SU-DHL-6 (cell line): Measurements from ENCODE around the gene ANTXR2.

ENCODE experiments used
- H2AFZ ChIP-seq: fragments of 200-600 bp; sonication (generic); 2 replicates; pipeline ENCODE4 v1.6.1; 2014; ENCODE audit warnings: low read depth, mild to moderate bottlenecking, moderate library complexity, mixed read lengths, antibody characterized with exemption, low read length; ENCODE audit not compliant: severe bottlenecking
- H3F3A ChIP-seq: fragments of 200-600 bp; shearing (Covaris generic); 2 replicates; pipeline ENCODE4 v1.6.0; 2016; ENCODE audit warnings: antibody characterized with exemption, mild to moderate bottlenecking; ENCODE audit not compliant: insufficient read depth
- H3K27ac ChIP-seq: fragments of 200-600 bp; sonication (generic); 2 replicates; pipeline ENCODE4 v1.5.1; 2016; ENCODE audit warnings: low read depth, mild to moderate bottlenecking, low read length, moderate library complexity, mixed read lengths
- H3K27me3 ChIP-seq: fragments of 200-600 bp; sonication (generic), shearing (Covaris generic); 2 replicates; pipeline ENCODE4 v1.6.0; 2014; ENCODE audit warnings: mild to moderate bottlenecking, low read length
- H3K36me3 ChIP-seq: fragments of 200-600 bp; sonication (generic); 2 replicates; pipeline ENCODE4 v1.6.1; 2014; ENCODE audit warnings: mild to moderate bottlenecking, low read length, mixed read lengths
- H3K4me2 ChIP-seq: fragments of 300-600, 200-600 bp; shearing (Covaris generic), sonication (generic); 2 replicates; pipeline ENCODE4 v1.6.0; 2014; ENCODE audit warnings: low read length, low read depth, mild to moderate bottlenecking; ENCODE audit not compliant: poor library complexity, severe bottlenecking
- H3K4me3 ChIP-seq: fragments of 200-600 bp; sonication (generic); 2 replicates; pipeline ENCODE4 v1.5.1; 2014; ENCODE audit warnings: antibody characterized with exemption, low read length, mild to moderate bottlenecking, mixed read lengths; ENCODE audit not compliant: insufficient read depth, poor library complexity, severe bottlenecking
- H3K79me2 ChIP-seq: fragments of 200-600 bp; sonication (generic); 2 replicates; pipeline ENCODE4 v1.6.1; 2014; ENCODE audit warnings: mild to moderate bottlenecking, low read length, moderate library complexity; ENCODE audit not compliant: insufficient read depth
- H3K9ac ChIP-seq: fragments of 200-600 bp; sonication (generic); 2 replicates; pipeline ENCODE4 v1.7.0; 2014; ENCODE audit warnings: mild to moderate bottlenecking, low read length
- H3K9me2 ChIP-seq: fragments of 200-600 bp; sonication (generic); replicated peaks from 2 replicates; pipeline ENCODE4 v1.6.1; 2014; ENCODE audit warnings: low read length; ENCODE audit not compliant: insufficient read depth
- H3K9me3 ChIP-seq: fragments of 200-600 bp; sonication (generic); 2 replicates; pipeline ENCODE4 v1.6.1; 2014; ENCODE audit warnings: low read length, mixed read lengths; ENCODE audit not compliant: insufficient read depth
- H4K20me1 ChIP-seq: fragments of 200-600 bp; sonication (generic); 2 replicates; pipeline ENCODE4 v1.6.1; 2014; ENCODE audit warnings: low read depth, mild to moderate bottlenecking, antibody characterized with exemption, low read length, moderate library complexity, mixed read lengths
- EZH2phosphoT487 ChIP-seq: fragments of 200-600 bp; sonication (generic), shearing (Covaris generic); conservative IDR thresholded peaks from 2 replicates; pipeline ENCODE4 v1.6.1; 2018; ENCODE audit warnings: mild to moderate bottlenecking, antibody characterized with exemption, low read length, moderate library complexity, mixed read lengths
- TF ChIP-seq, protein P1 (sequence below): fragments of 200-600 bp; sonication (generic); IDR thresholded peaks from one replicate; pipeline ENCODE4 v1.5.1; 2017; ENCODE audit warnings: antibody characterized with exemption, mild to moderate bottlenecking, low read length, moderate library complexity; ENCODE audit not compliant: insufficient read depth, poor library complexity, severe bottlenecking

The ANTXR2 gene

DNA sequence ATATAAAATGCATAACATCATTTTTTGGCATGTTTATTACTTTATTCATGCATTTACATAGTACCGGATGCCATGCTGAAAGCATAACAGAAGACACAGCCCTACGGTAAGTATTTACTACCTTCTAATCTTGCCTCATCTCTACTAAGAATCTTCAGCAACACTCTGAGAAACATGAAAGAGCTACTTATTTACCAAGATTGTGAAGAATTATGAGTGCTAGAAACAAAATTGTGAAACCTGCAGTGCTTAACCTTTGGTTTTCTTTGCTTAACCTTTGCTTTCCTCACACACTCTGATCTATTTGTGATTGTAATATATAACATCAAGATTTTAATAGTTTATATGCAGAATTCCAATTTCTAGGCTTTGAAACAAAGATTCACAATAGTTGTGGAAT is 7.4 kb downstream of the ANTXR2 start:
- Histone ChIP-seq H2AFZ (no peak overlapping the region), H3F3A (no peaks in the 10 kb centered on the region), H3K4me2 (no peak overlapping the region), H3K36me3 (no peaks in the 10 kb centered on the region), H3K27ac (no peak overlapping the region), H3K9me2 (no peaks in the 10 kb centered on the region), H3K9ac (no peak overlapping the region), H3K79me2 (no peaks in the 10 kb centered on the region), H4K20me1 (no peaks in the 10 kb centered on the region), H3K4me3 (no peak overlapping the region), H3K9me3 (no peaks in the 10 kb centered on the region), H3K27me3 (no peaks in the 10 kb centered on the region)
- TF ChIP-seq, protein P1, sequence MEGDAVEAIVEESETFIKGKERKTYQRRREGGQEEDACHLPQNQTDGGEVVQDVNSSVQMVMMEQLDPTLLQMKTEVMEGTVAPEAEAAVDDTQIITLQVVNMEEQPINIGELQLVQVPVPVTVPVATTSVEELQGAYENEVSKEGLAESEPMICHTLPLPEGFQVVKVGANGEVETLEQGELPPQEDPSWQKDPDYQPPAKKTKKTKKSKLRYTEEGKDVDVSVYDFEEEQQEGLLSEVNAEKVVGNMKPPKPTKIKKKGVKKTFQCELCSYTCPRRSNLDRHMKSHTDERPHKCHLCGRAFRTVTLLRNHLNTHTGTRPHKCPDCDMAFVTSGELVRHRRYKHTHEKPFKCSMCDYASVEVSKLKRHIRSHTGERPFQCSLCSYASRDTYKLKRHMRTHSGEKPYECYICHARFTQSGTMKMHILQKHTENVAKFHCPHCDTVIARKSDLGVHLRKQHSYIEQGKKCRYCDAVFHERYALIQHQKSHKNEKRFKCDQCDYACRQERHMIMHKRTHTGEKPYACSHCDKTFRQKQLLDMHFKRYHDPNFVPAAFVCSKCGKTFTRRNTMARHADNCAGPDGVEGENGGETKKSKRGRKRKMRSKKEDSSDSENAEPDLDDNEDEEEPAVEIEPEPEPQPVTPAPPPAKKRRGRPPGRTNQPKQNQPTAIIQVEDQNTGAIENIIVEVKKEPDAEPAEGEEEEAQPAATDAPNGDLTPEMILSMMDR: no peak
- TF ChIP-seq EZH2phosphoT487: no peak

DNA sequence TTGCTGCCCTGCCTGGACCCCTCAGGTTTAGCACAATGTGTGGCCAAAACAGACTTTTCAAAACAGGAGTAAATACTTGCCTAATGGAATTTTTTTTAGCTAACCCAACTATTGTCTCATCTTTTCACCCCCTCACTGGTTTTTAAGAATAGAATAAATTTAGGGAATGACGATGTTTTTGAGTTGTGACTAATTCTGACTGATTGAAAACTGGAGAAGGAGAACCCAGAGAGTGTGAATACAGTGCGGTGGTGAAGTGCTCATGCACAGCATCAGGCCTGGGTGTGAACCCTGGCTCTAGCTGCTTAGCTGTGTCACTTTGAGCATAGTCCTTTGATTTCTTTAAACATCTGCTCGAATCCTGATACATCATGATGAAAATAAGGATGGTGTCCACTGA is 10.5 kb downstream of the ANTXR2 start:
- no peaks in the 10 kb centered on the region for H3K27me3 ChIP-seq
- no peak overlapping the region for H2AFZ ChIP-seq
- H4K20me1 ChIP-seq: no peaks in the 10 kb centered on the region
- TF ChIP-seq, protein P1: no peak
- TF ChIP-seq EZH2phosphoT487: no peak
- H3F3A ChIP-seq: no peaks in the 10 kb centered on the region
- H3K4me3 ChIP-seq: no peak overlapping the region
- no peak overlapping the region for H3K27ac ChIP-seq
- no peaks in the 10 kb centered on the region for H3K36me3 ChIP-seq
- H3K9me3 ChIP-seq: no peaks in the 10 kb centered on the region
- H3K79me2 ChIP-seq: no peaks in the 10 kb centered on the region
- no peaks in the 10 kb centered on the region for H3K9me2 ChIP-seq
- no peak overlapping the region for H3K9ac ChIP-seq
- no peak overlapping the region for H3K4me2 ChIP-seq

DNA sequence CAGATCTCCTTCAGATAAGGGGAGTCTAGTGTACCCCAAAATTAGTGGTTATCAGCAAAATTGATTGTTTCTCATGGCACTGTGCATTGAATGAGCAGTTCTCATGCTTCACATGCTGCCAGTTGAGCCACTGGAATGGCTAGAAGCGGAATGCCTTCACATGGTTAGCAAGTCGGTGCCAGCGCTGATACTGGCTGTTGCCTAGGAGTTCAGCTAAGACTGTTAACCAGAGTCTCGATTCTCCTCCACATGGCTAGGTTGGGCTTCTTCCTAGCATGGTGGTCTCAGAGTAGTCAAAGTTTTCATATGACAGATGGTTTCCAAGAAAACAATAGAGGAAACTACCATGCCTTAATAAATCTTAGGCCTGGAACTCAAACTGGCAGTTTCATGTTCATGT is 12.2 kb downstream of the ANTXR2 start:
- no peak overlapping the region for H3K4me2 ChIP-seq
- no peaks in the 10 kb centered on the region for H3K27me3 ChIP-seq
- no peak overlapping the region for H2AFZ ChIP-seq
- TF ChIP-seq, protein P1: no peak
- H3K79me2 ChIP-seq: no peaks in the 10 kb centered on the region
- no peaks in the 10 kb centered on the region for H3F3A ChIP-seq
- no peaks in the 10 kb centered on the region for H3K9me3 ChIP-seq
- H3K36me3 ChIP-seq: no peaks in the 10 kb centered on the region
- no peak overlapping the region for H3K27ac ChIP-seq
- no peaks in the 10 kb centered on the region for H4K20me1 ChIP-seq
- no peak overlapping the region for H3K4me3 ChIP-seq
- H3K9ac ChIP-seq: no peak overlapping the region
- H3K9me2 ChIP-seq: no peaks in the 10 kb centered on the region

DNA sequence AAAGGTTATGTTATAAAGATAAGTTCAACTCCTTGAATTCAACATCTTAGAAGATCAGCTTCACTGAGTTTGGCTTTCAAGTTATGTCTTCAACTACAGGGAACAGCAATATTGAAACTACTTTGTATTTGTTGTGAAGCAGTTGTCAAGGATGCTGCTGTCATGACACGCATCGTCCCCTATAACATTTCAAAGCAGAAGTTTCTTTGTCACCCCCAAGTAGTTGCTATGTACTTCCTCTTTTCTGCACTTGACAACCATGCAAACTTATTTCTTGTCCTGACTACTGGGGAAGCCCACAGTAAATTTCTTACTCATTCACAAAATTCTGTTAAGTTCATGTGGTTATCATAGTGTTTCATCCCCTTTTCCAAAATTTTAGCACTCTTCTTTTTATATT is 14.3 kb downstream of the ANTXR2 start:
- Histone ChIP-seq H2AFZ (no peak overlapping the region), H3K27ac (no peak overlapping the region), H3K9me2 (no peaks in the 10 kb centered on the region), H3K9ac (no peak overlapping the region), H3K27me3 (no peaks in the 10 kb centered on the region), H3F3A (no peaks in the 10 kb centered on the region), H3K36me3 (no peaks in the 10 kb centered on the region), H3K4me3 (peak overlapping the region; percentile 26), H4K20me1 (no peaks in the 10 kb centered on the region), H3K4me2 (peak overlapping the region; percentile 59), H3K9me3 (no peaks in the 10 kb centered on the region), H3K79me2 (no peaks in the 10 kb centered on the region)
- TF ChIP-seq EZH2phosphoT487: no peak
- TF ChIP-seq, protein P1: no peak
